CD4-positive, alpha-beta T cell (primary cell): ENCODE measurements around the gene KIF26B. TPM values are rescaled to one million over a fixed set of nuclear protein-coding genes. Genes with fewer than 3 reads are reported as not detected.

Experiments used
- ATAC-seq: fragments of 200-7000 bp; cut with Tn5 transposase; one replicate; pipeline ENCODE4 v1.10.0; 2022; ENCODE audit warnings: mild to moderate bottlenecking; ENCODE audit not compliant: poor library complexity
- CTCF ChIA-PET: fragments of 350-600 bp; sonication (Branson Sonifier 250); formaldehyde crosslinking; loops from one replicate; lab custom pipeline; 2021; ENCODE audit warnings: antibody characterized with exemption, inconsistent platforms; lab: Charles Lee
- POLR2A ChIA-PET: fragments of 350-600 bp; sonication (Branson Sonifier 250); formaldehyde crosslinking; loops from one replicate; lab custom pipeline; 2021; ENCODE audit warnings: antibody characterized with exemption, inconsistent platforms; lab: Charles Lee
- DNase-seq, 14 experiments: peaks; one replicate each; pipeline ENCODE4 v3.0.0-alpha.2; 2013 to 2020; ENCODE audit warnings: mixed read lengths in 2 of 14
- H3K27ac ChIP-seq, 2 donors: one replicate each; pipeline versions ENCODE4 v1.5.1 to v1.7.0; 2013; ENCODE audit warnings: low read length in 2 of 2, low read depth in 1 of 2, mild to moderate bottlenecking in 1 of 2
- H3K27me3 ChIP-seq, 2 experiments: 1 replicate in 1 of 2; 2 replicates in 1 of 2; pipeline versions ENCODE4 v1.6.1 to v1.7.0; 2013; ENCODE audit warnings: low read length in 2 of 2, control low read depth in 1 of 2, mild to moderate bottlenecking in 1 of 2, moderate library complexity in 1 of 2; ENCODE audit not compliant: insufficient read depth in 2 of 2, control insufficient read depth in 1 of 2
- H3K36me3 ChIP-seq: one replicate; pipeline ENCODE4 v1.6.1; 2013; ENCODE audit warnings: low read length, control low read depth; ENCODE audit not compliant: insufficient read depth
- H3K4me1 ChIP-seq: one replicate; pipeline ENCODE4 v1.6.1; 2013; ENCODE audit warnings: low read length, control low read depth; ENCODE audit not compliant: insufficient read depth
- H3K4me3 ChIP-seq: one replicate; pipeline ENCODE4 v1.5.1; 2013; ENCODE audit warnings: mild to moderate bottlenecking, low read length, moderate library complexity
- H3K9me3 ChIP-seq, 2 experiments: 1 replicate in 1 of 2; 2 replicates in 1 of 2; pipeline versions ENCODE4 v1.6.1 to v1.7.0; 2013; ENCODE audit warnings: low read length in 2 of 2, mild to moderate bottlenecking in 2 of 2, control low read depth in 1 of 2, moderate library complexity in 1 of 2; ENCODE audit not compliant: control insufficient read depth in 1 of 2, insufficient read depth in 1 of 2
- H3K27ac Mint-ChIP-seq: one replicate; pipeline ENCODE4 v1.8.0; 2020; ENCODE audit warnings: mixed read lengths
- H3K27me3 Mint-ChIP-seq: one replicate; pipeline ENCODE4 v1.8.0; 2021; ENCODE audit warnings: mixed read lengths
- H3K36me3 Mint-ChIP-seq: one replicate; pipeline ENCODE4 v1.8.0; 2021; ENCODE audit warnings: low read depth, mixed read lengths
- H3K4me1 Mint-ChIP-seq: one replicate; pipeline ENCODE4 v1.8.0; 2021; ENCODE audit warnings: low read depth, mixed read lengths
- H3K4me3 Mint-ChIP-seq: one replicate; pipeline ENCODE4 v1.8.0; 2020; ENCODE audit warnings: mild to moderate bottlenecking, mixed read lengths
- H3K9me3 Mint-ChIP-seq: one replicate; pipeline ENCODE4 v1.8.0; 2020; ENCODE audit warnings: mixed read lengths
- CTCF ChIP-seq: fragments of 200-600 bp; IDR thresholded peaks from one replicate; pipeline ENCODE4 v1.8.0; 2022; ENCODE audit warnings: antibody characterized with exemption, mild to moderate bottlenecking
- intact Hi-C, 2 experiments: fragments of 100-400 bp; cut with DNase I in 1 of 2; cut with micrococcal nuclease in 1 of 2; formaldehyde crosslinking; loops; one replicate each; pipeline versions ENCODE4 v1.15.1 to v1.9.0; 2023 to 2025; cut with DNase I, micrococcal nuclease
- total RNA-seq, 174 experiments: library from RNA in 2 of 174; stranded (reverse) in 2 of 174; gene quantifications; one replicate each; pipeline ENCODE4 v1.2.3 and lab custom pipeline; 2021 to 2026

The KIF26B gene
- total RNA-seq, 2 experiments from 2014 or later: 0.03 TPM; not detected in 1

- DNase-seq: no peak
- TF ChIP-seq CTCF: no peak
- no peaks in the 10 kb centered on the region for H3K36me3 Mint-ChIP-seq
- H3K4me3 ChIP-seq: no peak overlapping the region
- ChIA-PET POLR2A (no interaction called here), CTCF (no interaction called here)
- H3K9me3 Mint-ChIP-seq: no peaks in the 10 kb centered on the region
- H3K27me3 Mint-ChIP-seq: peaks cover 3% of the 10 kb centered on the region
- no peaks in the 10 kb centered on the region for H3K27me3 ChIP-seq
- H3K4me1 Mint-ChIP-seq: no peaks in the 10 kb centered on the region
- no peak overlapping the region for H3K27ac ChIP-seq
- no peak overlapping the region for H3K4me3 Mint-ChIP-seq
- no peak for ATAC-seq
- no peaks in the 10 kb centered on the region for H3K36me3 ChIP-seq
- H3K9me3 ChIP-seq: peaks cover 0 to 4% of the 10 kb centered on the region in 2 experiments
- no peak overlapping the region for H3K27ac Mint-ChIP-seq
- no peaks in the 10 kb centered on the region for H3K4me1 ChIP-seq
- intact Hi-C loops: no loop called here
These were observed 67.0 kb downstream of the KIF26B start for GRCh38 chr1:245221805-245222204.

GRCh38 chr1:245222931-245223595 lies 68.3 kb downstream of the KIF26B start:
- no peak overlapping the region for H3K27ac Mint-ChIP-seq
- ChIA-PET CTCF (no interaction called here), POLR2A (no interaction called here)
- TF ChIP-seq CTCF: no peak
- Histone ChIP-seq H3K36me3 (no peaks in the 10 kb centered on the region), H3K4me1 (no peaks in the 10 kb centered on the region), H3K9me3 (peaks cover 0 to 4% of the 10 kb centered on the region in 2 experiments), H3K27me3 (peaks cover 0 to 2% of the 10 kb centered on the region in 2 experiments), H3K4me3 (no peak overlapping the region), H3K27ac (no peak overlapping the region)
- no peaks in the 10 kb centered on the region for H3K36me3 Mint-ChIP-seq
- no peaks in the 10 kb centered on the region for H3K4me1 Mint-ChIP-seq
- ATAC-seq: no peak
- no peak for DNase-seq
- H3K9me3 Mint-ChIP-seq: no peaks in the 10 kb centered on the region
- intact Hi-C loops: no loop called here
- H3K27me3 Mint-ChIP-seq: no peaks in the 10 kb centered on the region
- H3K4me3 Mint-ChIP-seq: no peak overlapping the region

- DNase-seq (no peak), ATAC-seq (no peak)
- Histone ChIP-seq H3K27me3 (peaks cover 0 to 2% of the 10 kb centered on the region in 2 experiments), H3K36me3 (no peaks in the 10 kb centered on the region), H3K4me1 (no peaks in the 10 kb centered on the region), H3K4me3 (no peak overlapping the region), H3K9me3 (no peaks in the 10 kb centered on the region), H3K27ac (no peak overlapping the region)
- H3K4me1 Mint-ChIP-seq: no peaks in the 10 kb centered on the region
- H3K9me3 Mint-ChIP-seq: no peaks in the 10 kb centered on the region
- no peak overlapping the region for H3K27ac Mint-ChIP-seq
- intact Hi-C loops: no loop called here
- TF ChIP-seq CTCF: no peak
- H3K36me3 Mint-ChIP-seq: no peaks in the 10 kb centered on the region
- peaks cover 4% of the 10 kb centered on the region for H3K27me3 Mint-ChIP-seq
- ChIA-PET CTCF (no interaction called here), POLR2A (no interaction called here)
- no peak overlapping the region for H3K4me3 Mint-ChIP-seq
These were observed 70.8 kb downstream of the KIF26B start for GRCh38 chr1:245225322-245226202.
